ENCODE measurements around the gene CAMK2B.
A peak's percentile ranks its signal among the peaks of the same experiment; 100 is the strongest.

Gene CAMK2B

GRCh38 chr7:44280993-44281721 is 44.2 kb downstream of the CAMK2B start:
- WGBS, result 88% methylated on average over 20 of the region's 20 CpGs
- Histone ChIP-seq H3K4me2 (ENCODE audit: low read length, poor library complexity, severe bottlenecking) (no peak overlapping the region), H3K36me3 (ENCODE audit: control insufficient read depth in 1 of 2, insufficient read depth in 2 of 2, low read depth in 1 of 2, low read length in 2 of 2) (no peaks in the 10 kb centered on the region), H3K27me3 (ENCODE audit: control insufficient read depth in 1 of 2, insufficient read depth in 1 of 2, low read length in 2 of 2) (peaks cover 6 to 18% of the 10 kb centered on the region in 2 experiments), H2AK5ac (ENCODE audit: low read length, severe bottlenecking) (no peak overlapping the region), H3K4me1 (ENCODE audit: control insufficient read depth, insufficient read depth, low read depth, low read length) (peaks cover 9% of the 10 kb centered on the region), H4K8ac (ENCODE audit: low read length) (no peak overlapping the region), H3K9me3 (ENCODE audit: control insufficient read depth, low read length) (no peaks in the 10 kb centered on the region), H2BK15ac (ENCODE audit: low read depth, poor library complexity, severe bottlenecking) (no peak overlapping the region), H2AFZ (ENCODE audit: low read depth, low read length) (no peak overlapping the region), H2BK5ac (ENCODE audit: low read depth, low read length, poor library complexity, severe bottlenecking) (no peak overlapping the region), H2BK120ac (ENCODE audit: low read depth, low read length) (no peak overlapping the region), H4K91ac (ENCODE audit: low read length) (no peak overlapping the region), H3K4me3 (ENCODE audit: insufficient read depth in 1 of 2, low read depth in 1 of 2, low read length in 2 of 2) (no peak overlapping the region), H3K4ac (ENCODE audit: low read depth in 1 of 2, low read length in 2 of 2) (no peak overlapping the region), H3K18ac (ENCODE audit: low read depth in 1 of 2, low read length in 2 of 2) (no peak overlapping the region), H2BK12ac (ENCODE audit: low read length in 2 of 2) (no peak overlapping the region), H3K9ac (ENCODE audit: low read length) (no peak overlapping the region), H3K27ac (ENCODE audit: low read length, poor library complexity, severe bottlenecking) (no peak overlapping the region), H3K14ac (ENCODE audit: low read length in 2 of 2) (peak overlapping the region in 1 of 2 experiments; percentile 63), H3K79me1 (replicated peaks; ENCODE audit: low read length, poor library complexity, severe bottlenecking) (no peaks in the 10 kb centered on the region), H3K23ac (ENCODE audit: low read length in 2 of 2) (no peak overlapping the region)
- DNase-seq, result no peak

DNA sequence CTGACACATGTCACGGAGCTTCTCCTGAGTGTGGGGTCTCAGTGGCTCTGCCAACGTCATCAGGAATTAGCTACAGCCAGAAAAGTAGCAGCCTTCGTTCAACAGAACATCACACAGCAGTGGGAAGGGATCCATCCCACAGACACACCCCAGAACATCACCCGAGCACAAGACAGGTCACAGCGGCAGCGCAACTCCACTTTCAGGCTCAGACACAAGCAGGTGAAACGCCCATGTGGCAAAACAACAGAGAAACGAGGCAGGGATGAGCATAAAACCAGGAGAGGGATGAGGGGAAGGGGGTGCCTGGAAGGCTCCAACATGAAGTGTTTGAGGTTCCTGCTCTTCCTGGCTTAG is 44.8 kb downstream of the CAMK2B start:
- H2BK120ac ChIP-seq (ENCODE audit: low read depth, low read length), result no peak overlapping the region
- H2BK5ac ChIP-seq (ENCODE audit: low read depth, low read length, poor library complexity, severe bottlenecking), result no peak overlapping the region
- H2BK12ac ChIP-seq (ENCODE audit: low read length in 2 of 2), result no peak overlapping the region
- peaks cover 14% of the 10 kb centered on the region for H3K4me1 ChIP-seq (ENCODE audit: control insufficient read depth, insufficient read depth, low read depth, low read length)
- no peak overlapping the region for H4K91ac ChIP-seq (ENCODE audit: low read length)
- no peak overlapping the region for H3K23ac ChIP-seq (ENCODE audit: low read length in 2 of 2)
- 84% methylated on average over 7 of the region's 8 CpGs for WGBS
- no peaks in the 10 kb centered on the region for H3K9me3 ChIP-seq (ENCODE audit: control insufficient read depth, low read length)
- H3K4ac ChIP-seq (ENCODE audit: low read depth in 1 of 2, low read length in 2 of 2), result no peak overlapping the region
- H3K79me1 ChIP-seq (replicated peaks; ENCODE audit: low read length, poor library complexity, severe bottlenecking), result no peaks in the 10 kb centered on the region
- H4K8ac ChIP-seq (ENCODE audit: low read length), result no peak overlapping the region
- peak overlapping the region; percentile 13 for H2BK15ac ChIP-seq (ENCODE audit: low read depth, poor library complexity, severe bottlenecking)
- no peaks in the 10 kb centered on the region for H3K36me3 ChIP-seq (ENCODE audit: control insufficient read depth in 1 of 2, insufficient read depth in 2 of 2, low read depth in 1 of 2, low read length in 2 of 2)
- H3K27ac ChIP-seq (ENCODE audit: low read length, poor library complexity, severe bottlenecking), result no peak overlapping the region
- no peak overlapping the region for H3K4me3 ChIP-seq (ENCODE audit: insufficient read depth in 1 of 2, low read depth in 1 of 2, low read length in 2 of 2)
- no peak overlapping the region for H2AFZ ChIP-seq (ENCODE audit: low read depth, low read length)
- no peak overlapping the region for H3K14ac ChIP-seq (ENCODE audit: low read length in 2 of 2)
- no peak overlapping the region for H3K4me2 ChIP-seq (ENCODE audit: low read length, poor library complexity, severe bottlenecking)
- H2AK5ac ChIP-seq (ENCODE audit: low read length, severe bottlenecking), result no peak overlapping the region
- peaks cover 10 to 18% of the 10 kb centered on the region in 2 experiments for H3K27me3 ChIP-seq (ENCODE audit: control insufficient read depth in 1 of 2, insufficient read depth in 1 of 2, low read length in 2 of 2)
- no peak overlapping the region for H3K18ac ChIP-seq (ENCODE audit: low read depth in 1 of 2, low read length in 2 of 2)
- no peak for DNase-seq
- H3K9ac ChIP-seq (ENCODE audit: low read length), result no peak overlapping the region

GRCh38 chr7:44279731-44280505 is 45.5 kb downstream of the CAMK2B start:
- H2AFZ ChIP-seq (ENCODE audit: low read depth, low read length), result no peak overlapping the region

GRCh38 chr7:44279286-44279685 is 46.1 kb downstream of the CAMK2B start:
- Histone ChIP-seq H3K4me3 (ENCODE audit: insufficient read depth in 1 of 2, low read depth in 1 of 2, low read length in 2 of 2) (no peak overlapping the region), H3K36me3 (ENCODE audit: control insufficient read depth in 1 of 2, insufficient read depth in 2 of 2, low read depth in 1 of 2, low read length in 2 of 2) (no peaks in the 10 kb centered on the region), H3K79me1 (replicated peaks; ENCODE audit: low read length, poor library complexity, severe bottlenecking) (no peaks in the 10 kb centered on the region), H3K4me2 (ENCODE audit: low read length, poor library complexity, severe bottlenecking) (no peak overlapping the region), H4K91ac (ENCODE audit: low read length) (no peak overlapping the region), H3K18ac (ENCODE audit: low read depth in 1 of 2, low read length in 2 of 2) (no peak overlapping the region), H3K9me3 (ENCODE audit: control insufficient read depth, low read length) (no peaks in the 10 kb centered on the region), H2BK120ac (ENCODE audit: low read depth, low read length) (no peak overlapping the region), H3K23ac (ENCODE audit: low read length in 2 of 2) (no peak overlapping the region), H3K27me3 (ENCODE audit: control insufficient read depth in 1 of 2, insufficient read depth in 1 of 2, low read length in 2 of 2) (peaks cover 11 to 31% of the 10 kb centered on the region in 2 experiments), H2AFZ (ENCODE audit: low read depth, low read length) (no peak overlapping the region), H3K9ac (ENCODE audit: low read length) (no peak overlapping the region), H3K27ac (ENCODE audit: low read length, poor library complexity, severe bottlenecking) (no peak overlapping the region), H3K14ac (ENCODE audit: low read length in 2 of 2) (no peak overlapping the region), H2BK5ac (ENCODE audit: low read depth, low read length, poor library complexity, severe bottlenecking) (no peak overlapping the region), H2AK5ac (ENCODE audit: low read length, severe bottlenecking) (no peak overlapping the region), H2BK12ac (ENCODE audit: low read length in 2 of 2) (no peak overlapping the region), H4K8ac (ENCODE audit: low read length) (no peak overlapping the region), H3K4me1 (ENCODE audit: control insufficient read depth, insufficient read depth, low read depth, low read length) (peaks cover 14% of the 10 kb centered on the region), H3K4ac (ENCODE audit: low read depth in 1 of 2, low read length in 2 of 2) (no peak overlapping the region), H2BK15ac (ENCODE audit: low read depth, poor library complexity, severe bottlenecking) (no peak overlapping the region)
- WGBS, result 95% methylated on average over 6 of the region's 6 CpGs
- no peak for DNase-seq

More at GRCh38 chr7:44279731-44280505, 45.5 kb downstream of the CAMK2B start:
- H2AK5ac ChIP-seq (ENCODE audit: low read length, severe bottlenecking), result no peak overlapping the region
- no peak overlapping the region for H2BK15ac ChIP-seq (ENCODE audit: low read depth, poor library complexity, severe bottlenecking)
- H3K4me2 ChIP-seq (ENCODE audit: low read length, poor library complexity, severe bottlenecking), result no peak overlapping the region
- H3K23ac ChIP-seq (ENCODE audit: low read length in 2 of 2), result no peak overlapping the region
- H3K14ac ChIP-seq (ENCODE audit: low read length in 2 of 2), result no peak overlapping the region
- no peak overlapping the region for H4K8ac ChIP-seq (ENCODE audit: low read length)
- peaks cover 14% of the 10 kb centered on the region for H3K4me1 ChIP-seq (ENCODE audit: control insufficient read depth, insufficient read depth, low read depth, low read length)
- no peak overlapping the region for H2BK12ac ChIP-seq (ENCODE audit: low read length in 2 of 2)
- no peaks in the 10 kb centered on the region for H3K79me1 ChIP-seq (replicated peaks; ENCODE audit: low read length, poor library complexity, severe bottlenecking)
- no peaks in the 10 kb centered on the region for H3K9me3 ChIP-seq (ENCODE audit: control insufficient read depth, low read length)
- no peak overlapping the region for H3K9ac ChIP-seq (ENCODE audit: low read length)
- peaks cover 11 to 25% of the 10 kb centered on the region in 2 experiments for H3K27me3 ChIP-seq (ENCODE audit: control insufficient read depth in 1 of 2, insufficient read depth in 1 of 2, low read length in 2 of 2)
- H3K27ac ChIP-seq (ENCODE audit: low read length, poor library complexity, severe bottlenecking), result no peak overlapping the region
- H3K4me3 ChIP-seq (ENCODE audit: insufficient read depth in 1 of 2, low read depth in 1 of 2, low read length in 2 of 2), result no peak overlapping the region
- H4K91ac ChIP-seq (ENCODE audit: low read length), result no peak overlapping the region
- H2BK5ac ChIP-seq (ENCODE audit: low read depth, low read length, poor library complexity, severe bottlenecking), result no peak overlapping the region
- no peak overlapping the region for H2BK120ac ChIP-seq (ENCODE audit: low read depth, low read length)
- DNase-seq, result no peak
- H3K18ac ChIP-seq (ENCODE audit: low read depth in 1 of 2, low read length in 2 of 2), result no peak overlapping the region
- no peaks in the 10 kb centered on the region for H3K36me3 ChIP-seq (ENCODE audit: control insufficient read depth in 1 of 2, insufficient read depth in 2 of 2, low read depth in 1 of 2, low read length in 2 of 2)
- H3K4ac ChIP-seq (ENCODE audit: low read depth in 1 of 2, low read length in 2 of 2), result no peak overlapping the region
- WGBS, result 83% methylated on average over 14 of the region's 15 CpGs
